HG02571 (cell line): ENCODE results near the gene PIM3.
"Not testable (repeated sequence)": the region's sequence is repeated elsewhere in the genome, so short reads cannot be mapped to it uniquely, and the experiment has no call there.

Source experiments
- ATAC-seq: cut with Tn5 transposase; IDR thresholded peaks from one replicate; pipeline ENCODE4 v1.9.1; 2021; ENCODE audit warnings: mild to moderate bottlenecking, moderate library complexity; ENCODE audit not compliant: unreplicated experiment

Gene PIM3

DNA sequence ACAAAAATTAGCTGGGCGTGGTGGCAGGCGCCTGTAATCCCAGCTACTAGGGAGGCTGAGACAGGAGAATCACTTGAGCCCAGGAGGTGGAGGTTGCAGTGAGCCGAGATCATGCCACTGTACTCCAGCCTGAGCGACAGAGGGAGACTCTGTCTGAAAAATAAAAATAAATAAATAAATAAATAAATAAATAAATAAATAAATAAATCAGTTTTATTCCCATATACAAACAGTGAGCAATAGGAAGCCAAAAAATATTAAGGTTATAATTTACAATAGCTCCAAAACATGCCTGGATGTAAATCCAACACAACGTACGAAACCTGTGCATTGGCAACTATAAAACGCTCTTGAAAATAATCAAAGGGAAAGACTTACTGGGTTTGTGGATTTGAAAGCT, 21.2 kb downstream of the PIM3 start:
- ATAC-seq, result not testable (repeated sequence)

DNA sequence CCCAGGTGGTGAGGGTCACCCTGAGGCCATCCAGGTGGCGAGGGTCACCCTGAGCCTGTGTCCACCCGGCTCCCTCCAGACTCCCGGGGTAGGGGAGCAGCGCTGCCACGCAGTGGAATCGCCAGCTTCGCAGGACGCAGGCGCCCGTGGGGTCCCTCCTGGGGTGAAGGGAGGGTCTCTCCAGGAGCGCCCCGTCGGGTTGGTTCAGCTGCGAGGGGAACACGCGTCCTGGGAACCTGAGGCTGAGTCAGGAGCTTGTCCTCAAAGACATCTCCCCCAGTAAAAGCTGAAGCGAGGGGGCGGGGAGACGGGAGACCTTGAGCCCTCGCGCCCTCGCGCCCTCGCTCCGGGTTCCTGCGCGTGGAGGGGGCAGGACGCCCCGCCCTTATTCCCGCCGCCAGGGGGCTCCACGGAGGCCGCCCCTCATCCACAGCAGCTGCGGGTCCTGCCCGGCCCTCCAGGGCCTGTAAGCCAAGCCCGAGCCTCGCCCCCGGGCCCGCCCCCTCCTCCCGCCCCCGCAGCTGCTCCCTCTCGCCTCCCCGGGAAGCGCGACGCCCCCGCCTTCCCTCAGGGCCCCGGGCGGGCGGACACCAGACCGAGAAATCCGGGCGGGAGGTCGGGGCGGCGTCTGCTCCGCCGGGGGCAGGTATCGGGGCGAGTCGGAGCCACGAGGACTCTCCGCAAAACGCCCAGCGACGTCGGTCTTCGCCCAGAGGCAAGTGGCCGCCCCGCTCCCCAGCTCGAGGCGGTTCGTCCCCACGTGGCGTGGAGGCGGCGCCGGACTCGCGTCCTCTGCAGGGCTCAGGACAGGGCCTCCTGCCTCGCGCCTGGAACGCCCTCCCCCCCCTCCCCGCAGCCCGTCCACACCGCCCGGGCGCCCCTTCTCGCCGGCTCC, 22.8 kb downstream of the PIM3 start:
- ATAC-seq, result no peak

DNA sequence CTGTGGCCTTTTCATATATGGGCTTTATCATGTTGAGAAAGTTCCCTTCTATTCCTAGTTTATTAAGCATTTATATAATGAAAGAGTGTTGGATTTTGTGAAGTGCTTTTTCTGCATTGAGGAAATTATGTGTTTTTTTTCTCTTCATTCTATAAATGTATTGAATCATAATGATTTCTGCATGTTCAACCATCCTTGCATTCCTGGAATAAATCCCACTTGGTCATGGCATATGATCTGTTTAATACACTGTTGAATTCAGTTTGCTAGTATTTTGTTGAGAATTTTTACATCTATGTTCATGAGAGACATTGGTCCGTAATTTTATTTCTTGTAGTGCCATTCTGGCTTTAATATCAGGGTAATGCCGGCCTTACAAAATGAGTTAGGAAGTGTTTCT, 25.8 kb downstream of the PIM3 start:
- ATAC-seq, result no peak

DNA sequence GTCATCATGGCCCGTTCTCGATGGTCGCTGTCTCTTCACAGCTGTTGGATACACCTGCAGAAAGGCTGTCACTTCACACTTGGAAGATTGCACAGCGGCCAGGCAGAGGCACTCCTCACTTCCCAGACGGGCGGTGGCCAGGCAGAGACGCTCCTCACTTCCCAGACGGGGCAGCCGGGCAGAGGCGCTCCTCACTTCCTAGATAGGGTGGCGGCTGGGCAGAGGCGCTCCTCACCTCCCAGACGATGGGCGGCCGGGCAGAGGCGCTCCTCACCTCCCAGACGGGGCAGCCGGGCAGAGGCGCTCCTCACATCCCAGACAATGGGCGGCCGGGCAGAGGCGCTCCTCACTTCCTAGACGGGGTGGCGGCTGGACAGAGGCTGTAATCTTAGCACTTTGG, 29.3 kb downstream of the PIM3 start:
- not testable (repeated sequence) for ATAC-seq

DNA sequence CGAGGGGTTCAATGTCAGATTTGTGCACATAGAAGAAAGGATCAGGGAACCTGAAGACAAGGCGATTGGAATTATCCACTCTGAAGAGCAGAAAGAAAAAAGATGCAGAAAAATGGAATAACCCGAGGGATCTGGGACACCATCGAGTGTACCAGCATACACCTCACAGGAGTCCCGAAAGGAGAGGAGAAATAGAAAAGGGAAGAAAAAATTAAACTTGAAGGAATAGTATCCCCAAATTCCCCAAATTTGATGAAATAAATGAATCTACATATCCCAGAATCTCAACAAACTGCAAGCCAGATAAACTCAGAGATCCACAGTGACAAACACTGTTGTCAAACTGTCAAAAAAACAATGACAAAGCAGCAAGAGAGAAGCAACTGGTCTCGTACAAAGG, 30.6 kb downstream of the PIM3 start:
- ATAC-seq, result no peak

DNA sequence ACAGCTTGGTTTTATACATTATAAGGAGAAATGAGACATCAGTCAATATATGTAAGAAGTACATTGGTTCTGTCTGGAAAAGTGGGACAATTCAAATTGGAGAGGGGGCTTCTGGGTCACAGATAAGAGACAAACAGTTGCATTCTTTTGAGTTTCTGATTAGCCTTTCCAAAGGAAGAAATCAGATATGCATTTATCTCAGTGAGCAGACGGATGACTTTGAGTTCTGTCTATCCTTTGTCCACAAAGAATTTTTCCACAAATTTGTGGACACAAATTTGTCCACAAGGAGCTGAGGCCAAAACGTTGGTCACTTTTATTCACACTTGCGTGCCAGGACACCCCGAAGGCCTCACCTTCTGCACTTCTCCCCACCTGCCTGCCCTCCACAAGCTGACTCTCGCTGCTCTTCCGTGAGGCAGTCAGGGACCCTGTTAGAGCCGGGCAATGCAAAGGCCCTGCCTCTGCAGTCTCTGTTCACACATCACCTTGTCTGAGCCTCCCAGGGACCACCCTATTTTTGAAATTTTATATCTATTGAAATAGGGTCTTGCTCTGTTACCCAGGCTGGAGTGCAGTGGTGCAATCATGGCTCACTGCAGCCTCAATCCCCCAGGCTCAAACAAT, 31.4 kb downstream of the PIM3 start:
- no peak for ATAC-seq

DNA sequence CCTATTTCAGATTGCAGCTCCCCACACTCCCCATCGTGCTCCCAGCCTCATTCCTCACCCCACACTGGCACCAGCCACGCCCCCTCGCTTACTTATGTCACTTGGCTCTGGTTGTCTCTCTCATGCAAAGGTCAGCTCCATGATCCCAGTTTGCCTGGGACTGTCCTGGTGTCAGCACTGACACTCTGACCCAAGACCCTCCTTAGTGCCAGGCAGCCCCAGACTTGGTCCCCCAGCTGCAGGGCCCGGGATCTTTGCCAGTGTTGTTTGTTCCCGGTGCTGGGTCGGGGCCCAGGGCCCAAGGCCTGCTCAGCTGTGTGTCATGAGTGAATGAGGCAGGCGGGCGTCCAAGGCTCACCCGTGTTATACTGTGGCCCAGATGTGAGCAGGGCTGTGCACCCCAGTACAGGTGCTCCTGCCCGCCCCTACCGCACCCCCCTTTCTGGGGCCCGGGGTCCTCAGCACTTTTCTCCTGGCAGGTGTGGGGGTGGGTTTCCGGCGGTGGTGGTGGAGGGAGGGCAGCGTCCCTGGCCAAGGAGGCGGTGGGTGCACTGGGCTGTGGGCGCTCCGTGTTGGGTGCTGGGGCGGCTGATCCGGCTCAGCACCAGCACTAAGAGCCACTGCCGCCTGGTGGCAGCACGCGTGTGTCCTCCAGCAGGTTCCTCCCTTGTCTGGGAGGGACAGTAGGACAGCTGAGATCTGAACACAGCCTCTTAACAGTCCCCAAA, 32.5 kb downstream of the PIM3 start:
- no peak for ATAC-seq

DNA sequence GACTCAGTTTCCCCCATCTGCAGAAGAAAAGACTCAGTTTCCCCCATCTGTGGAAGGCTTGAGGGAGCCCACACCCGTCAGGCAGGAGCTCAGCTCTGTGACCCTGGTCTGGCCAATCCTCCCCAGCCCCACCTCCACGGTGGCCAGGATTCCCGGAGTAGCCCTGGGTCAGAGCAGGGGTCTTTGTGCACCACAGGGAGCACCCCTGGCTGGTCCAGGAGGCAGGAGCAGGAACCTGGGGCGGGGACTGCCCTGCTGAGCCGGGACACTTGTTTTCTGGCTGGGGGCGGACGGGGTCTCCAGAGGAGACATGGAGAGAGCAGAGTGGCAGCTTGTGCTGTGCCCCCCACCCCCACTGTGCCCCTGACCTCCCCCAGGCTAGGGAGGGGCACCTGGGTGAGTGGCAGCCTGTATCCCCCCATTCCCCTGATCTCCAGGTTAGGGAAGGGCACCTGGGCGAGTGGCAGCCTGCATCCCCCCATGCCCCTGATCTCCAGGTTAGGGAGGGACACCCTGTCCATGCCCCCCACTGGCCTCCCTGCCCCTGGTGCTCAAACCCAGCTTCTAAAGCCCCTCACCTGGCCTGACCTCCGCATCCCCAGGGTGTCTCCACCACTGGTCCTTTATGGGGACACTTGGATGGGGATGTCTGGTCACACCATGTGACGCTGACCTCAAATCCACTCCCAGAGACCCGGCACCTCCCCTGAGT, 33.2 kb downstream of the PIM3 start:
- no peak for ATAC-seq

DNA sequence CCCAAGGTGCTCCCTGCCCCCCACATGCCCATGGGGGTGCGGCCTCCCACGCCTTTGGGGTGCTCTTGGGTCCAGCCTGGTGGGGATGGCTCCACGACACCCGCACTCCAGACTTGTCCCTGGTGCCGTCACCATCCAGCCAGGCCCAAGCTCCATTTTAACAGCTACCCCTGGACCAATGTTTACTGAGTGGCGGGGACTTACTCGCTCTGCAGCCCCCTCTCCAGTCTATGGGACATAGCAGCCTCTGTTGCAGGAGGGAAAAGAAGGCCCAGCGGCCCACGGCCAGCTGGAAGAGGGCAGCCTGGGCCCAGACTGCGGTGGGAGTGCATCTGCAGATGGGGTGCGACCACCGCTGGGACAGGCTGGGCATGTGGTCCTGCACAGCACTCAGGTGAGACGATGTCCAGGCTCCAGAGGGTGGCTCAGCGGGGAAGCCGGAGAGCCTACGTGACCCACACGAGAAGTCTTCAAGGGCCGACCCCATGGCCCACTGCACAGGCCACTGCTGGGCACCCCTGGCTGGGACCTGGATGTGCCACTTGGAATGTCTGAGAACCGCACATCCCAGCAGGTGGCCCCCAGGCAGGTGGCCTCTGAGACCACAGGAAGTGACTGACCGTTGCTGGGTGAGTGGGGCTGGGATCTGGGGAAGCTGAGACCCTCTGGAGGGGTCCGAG, 33.9 kb downstream of the PIM3 start:
- no peak for ATAC-seq

DNA sequence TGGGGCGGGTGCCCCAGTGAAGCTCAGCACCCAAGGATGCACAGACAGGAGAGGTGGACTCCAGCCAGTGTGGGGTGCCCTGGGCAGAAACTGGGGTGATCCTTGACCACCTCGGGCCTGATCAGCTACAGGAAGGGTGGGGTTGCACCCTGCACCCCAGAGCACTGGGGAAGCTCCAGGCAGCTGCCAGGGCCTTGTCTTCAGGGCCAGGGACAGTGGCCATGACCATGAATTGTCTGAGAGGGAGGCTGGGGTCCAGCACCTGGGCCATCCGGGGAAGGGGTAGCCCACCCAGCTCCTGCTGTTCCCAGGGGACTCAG, 34.4 kb downstream of the PIM3 start:
- no peak for ATAC-seq

DNA sequence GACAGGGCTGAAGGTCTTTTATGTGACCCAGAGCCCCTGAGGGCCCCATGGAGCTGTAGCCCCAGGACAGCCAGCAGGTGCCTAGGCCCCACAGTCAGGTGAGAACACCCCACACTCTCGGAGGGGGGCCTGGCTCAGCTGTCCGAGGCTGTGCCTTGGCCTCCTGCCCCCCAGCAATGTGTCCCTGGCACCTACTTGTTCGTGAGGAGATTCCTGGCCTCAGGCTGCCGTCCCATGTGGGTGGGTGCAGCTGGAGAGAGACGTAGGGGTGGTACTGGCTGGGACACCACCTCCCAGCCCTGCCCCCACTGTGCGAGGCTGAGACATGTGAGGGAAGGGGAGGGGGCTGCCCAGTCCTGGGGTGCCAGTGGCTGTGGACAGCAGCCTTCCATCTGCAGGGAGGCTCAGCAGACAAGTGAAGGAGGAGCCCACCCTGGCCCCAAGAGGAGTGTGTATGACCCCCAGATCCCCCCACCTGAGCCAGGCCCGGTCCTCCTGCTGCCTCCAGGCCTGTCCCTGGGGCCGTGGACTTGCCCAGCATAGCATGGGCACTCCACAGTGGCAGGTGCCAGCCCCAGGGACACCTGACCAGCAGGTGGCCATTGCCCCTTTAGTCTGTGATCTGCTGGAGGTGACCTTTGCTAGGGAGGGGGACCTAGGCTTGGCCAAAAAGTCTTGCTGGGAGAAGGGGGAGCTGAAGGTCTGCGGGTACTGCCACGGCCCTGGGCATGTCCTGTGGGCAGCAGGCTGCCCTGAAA, 35.0 kb downstream of the PIM3 start:
- ATAC-seq, result no peak

DNA sequence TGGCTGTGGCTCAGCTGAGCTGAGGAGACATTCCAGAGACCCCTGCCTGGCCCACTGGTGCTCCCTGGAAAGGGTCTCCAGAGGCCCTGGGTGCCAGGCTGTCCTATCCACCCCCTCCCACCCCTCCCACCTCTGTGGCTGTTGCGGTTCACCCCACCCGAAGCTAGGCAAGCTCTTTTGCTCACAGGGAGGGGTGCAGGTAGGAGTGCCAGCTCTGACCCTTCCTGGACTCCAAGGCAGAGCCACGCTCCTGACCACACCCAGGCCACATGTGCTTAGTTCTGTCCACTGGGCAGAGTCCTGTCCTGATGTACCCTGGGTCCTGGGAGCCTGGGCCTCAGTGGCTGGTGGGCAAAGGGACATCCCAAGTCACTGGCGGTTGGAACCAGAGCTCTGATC, 35.5 kb downstream of the PIM3 start:
- ATAC-seq, result no peak

DNA sequence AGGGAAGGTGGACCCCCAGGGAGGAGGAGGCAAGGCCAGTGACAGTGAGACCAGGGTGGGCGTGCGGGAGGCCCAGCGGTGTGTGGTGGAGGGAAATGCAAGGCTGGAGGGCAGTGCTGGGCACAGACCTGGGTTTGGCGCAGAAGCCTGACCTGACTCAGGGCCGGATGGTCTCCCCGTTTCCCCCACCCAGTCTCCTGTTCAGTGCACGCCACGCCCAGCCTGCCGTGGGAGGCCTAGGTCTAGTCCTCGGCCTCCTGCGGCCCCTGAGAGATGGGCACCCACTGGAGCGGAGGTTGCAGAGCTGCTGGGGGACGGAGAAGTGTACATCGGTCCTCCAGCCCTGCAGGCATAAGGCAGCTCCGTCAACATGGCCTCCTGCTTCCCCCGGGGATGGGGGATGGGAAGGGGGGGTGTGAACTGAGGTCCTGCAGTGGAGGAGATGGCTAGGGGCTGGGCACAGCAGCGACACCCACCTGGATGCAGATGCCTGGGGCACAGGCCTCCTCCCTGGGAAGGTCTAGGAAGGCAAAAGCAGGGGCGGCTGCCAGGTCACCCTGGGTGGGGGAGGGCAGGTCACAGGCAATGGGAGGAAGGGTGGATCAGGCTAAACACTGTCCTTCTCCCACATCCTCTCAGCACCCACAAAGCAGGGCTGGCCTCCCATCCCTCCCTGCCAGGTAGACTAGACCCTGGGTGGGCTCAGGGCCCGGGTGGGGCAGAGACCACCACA, 36.1 kb downstream of the PIM3 start:
- ATAC-seq, result no peak

DNA sequence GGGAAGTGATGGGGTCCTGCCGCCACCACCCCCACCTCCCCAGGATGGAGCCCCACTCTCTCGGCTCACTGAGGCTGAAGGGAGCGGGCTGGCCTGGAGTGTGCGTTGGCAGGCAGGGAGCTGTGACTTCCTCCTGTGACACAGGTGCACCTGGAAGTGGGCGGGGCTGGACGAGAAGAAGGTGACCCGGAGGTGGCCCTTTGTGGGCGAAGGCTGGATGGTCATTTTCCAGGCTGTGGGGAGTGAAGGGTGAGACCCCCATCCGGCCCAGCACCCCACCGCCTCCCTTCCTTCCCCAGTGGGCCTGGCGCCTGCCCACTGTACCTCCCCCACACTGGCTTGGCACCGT, 36.7 kb downstream of the PIM3 start:
- no peak for ATAC-seq

DNA sequence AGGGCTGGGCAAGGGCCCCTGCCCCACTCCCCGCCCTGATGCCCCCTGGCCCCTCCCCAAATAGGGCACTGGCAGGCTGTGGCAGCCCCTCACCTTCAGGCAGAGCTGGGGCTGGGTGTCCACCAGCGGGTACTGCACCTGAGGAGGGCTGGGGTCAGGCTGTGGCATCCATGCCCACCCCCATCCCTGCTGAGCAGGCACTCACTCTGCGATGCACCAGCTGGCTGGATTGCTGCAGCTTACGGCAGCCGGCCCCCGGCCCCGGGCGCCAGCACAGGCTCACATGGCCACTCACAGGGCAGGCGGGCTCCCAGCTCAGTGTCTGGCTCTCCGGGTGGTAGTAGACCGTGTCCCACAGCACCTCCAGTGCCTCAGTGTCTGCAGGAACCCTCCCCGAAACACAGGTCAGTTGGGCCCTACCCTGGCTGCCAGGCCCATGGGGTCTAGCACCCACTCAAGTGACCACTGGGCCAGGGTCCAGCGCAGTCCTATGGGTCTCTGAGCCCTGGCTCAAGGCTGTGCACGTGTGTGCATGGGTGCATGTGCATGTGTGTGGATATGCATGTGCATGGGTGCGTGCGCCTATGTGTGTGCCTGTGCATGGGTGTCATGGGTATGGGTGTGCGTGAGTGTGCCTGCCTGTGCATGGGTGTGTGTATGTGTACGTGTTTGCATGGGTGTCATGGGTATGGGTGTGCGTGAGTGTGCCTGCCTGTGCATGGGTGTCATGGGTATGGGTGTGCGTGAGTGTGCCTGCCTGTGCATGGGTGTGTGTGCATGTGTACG, 37.6 kb downstream of the PIM3 start:
- ATAC-seq, result no peak

DNA sequence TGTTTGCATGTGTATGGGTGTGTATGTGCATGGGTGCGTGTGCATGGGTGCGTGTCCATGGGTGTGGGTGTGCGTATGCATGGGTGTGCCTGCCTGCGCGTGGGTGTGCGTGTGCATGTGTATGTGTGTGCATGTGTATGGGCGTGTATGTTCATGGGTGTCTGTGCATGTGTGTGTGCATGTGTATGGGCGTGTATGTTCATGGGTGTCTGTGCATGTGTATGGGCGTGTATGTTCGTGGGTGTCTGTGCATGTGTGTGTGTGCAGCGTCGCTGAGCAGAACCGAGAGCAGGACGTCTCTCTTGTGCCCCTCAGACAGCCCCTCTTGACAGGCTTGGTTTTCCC, 38.1 kb downstream of the PIM3 start:
- no peak for ATAC-seq

DNA sequence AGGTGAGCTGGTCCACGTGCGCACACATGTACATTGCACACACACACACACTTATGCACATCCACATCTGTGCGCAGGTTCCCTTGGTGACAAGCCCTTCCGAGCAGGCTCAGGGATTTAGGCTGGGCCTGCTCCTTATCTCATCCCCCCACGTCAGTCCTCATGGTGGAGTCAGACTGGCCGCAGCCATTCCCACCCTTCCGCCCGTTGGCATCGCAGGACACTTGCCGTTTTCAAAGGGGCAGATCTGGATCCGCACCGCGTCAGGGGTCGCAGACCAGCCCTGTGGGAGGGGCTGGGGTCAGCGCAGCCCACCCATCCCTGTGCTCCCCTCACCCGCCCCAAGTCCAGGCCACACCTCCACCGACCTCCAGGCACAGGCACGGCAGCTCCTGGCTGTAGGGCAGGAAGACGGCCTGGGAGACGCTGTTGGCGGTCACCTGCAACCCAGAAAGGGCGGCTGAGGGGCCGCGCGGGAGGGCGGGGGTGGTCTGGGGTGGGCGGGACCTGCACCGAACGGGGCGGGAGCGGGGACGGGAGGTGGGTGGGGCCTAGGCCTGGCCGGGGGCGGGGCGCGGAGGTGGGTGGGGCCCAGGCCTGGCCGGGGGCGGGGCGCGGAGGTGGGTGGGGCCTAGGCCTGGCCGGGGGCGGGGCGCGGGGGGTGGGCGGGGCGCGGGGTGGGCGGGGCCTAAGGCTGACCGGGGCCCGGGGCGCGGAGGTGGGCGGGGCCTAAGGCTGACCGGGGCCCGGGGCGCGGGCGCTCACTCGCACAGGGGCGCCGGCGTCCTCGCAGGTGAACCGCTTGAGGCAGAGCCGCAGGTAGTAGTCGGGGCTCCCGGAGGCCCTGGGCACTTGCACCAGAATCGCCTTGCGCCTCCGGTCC, 38.7 kb downstream of the PIM3 start:
- no peak for ATAC-seq
